SK-MEL-5 (cell line): ENCODE data around the gene DCAF6. TPM values are rescaled to one million over a fixed set of nuclear protein-coding genes. Genes with fewer than 3 reads are reported as not detected.

Experiments used
- DNase-seq: peaks from one replicate; pipeline ENCODE4 v3.0.0-alpha.2; 2016; ENCODE audit warnings: low read depth, low spot score
- in situ Hi-C: cut with HindIII; loops from 2 replicates; pipeline ENCODE4 v1.10.0; 2016; ENCODE audit warnings: low sequenced_read_pairs, high pct_unique_total_duplicates, low pct_unique_long_range_greater_than_20kb
- small RNA-seq, 2 experiments: library from RNA; depleted of rRNA; stranded (forward); fragments of <200 nt; gene quantifications; one replicate each; pipeline ENCODE3, GENCODE V24; 2014
- total RNA-seq: library from RNA; depleted of rRNA; stranded (reverse); fragments of >200 nt; shearing (Covaris generic); gene quantifications from 2 replicates; pipeline ENCODE4 v1.2.3, GENCODE V29; 2014; rRNA removed

Gene DCAF6
- total RNA-seq, 1 experiment from 2014 or later, result 29.6 TPM

- in situ Hi-C loops, result no loop called here
- DNase-seq, result no peak
Measured at GRCh38 chr1:168102487-168102886, 166.0 kb downstream of the DCAF6 start.

- no peak for DNase-seq
- in situ Hi-C loops, result no loop called here
Measured at GRCh38 chr1:168104535-168104934, 168.1 kb downstream of the DCAF6 start.

- no peak for DNase-seq
- in situ Hi-C loops, result no loop called here
Measured at GRCh38 chr1:168105846-168106245, 169.4 kb downstream of the DCAF6 start.

- in situ Hi-C loops, result no loop called here
- no peak for DNase-seq
Measured at GRCh38 chr1:168106274-168106673, 169.8 kb downstream of the DCAF6 start.

GRCh38 chr1:168110896-168111545, 174.5 kb downstream of the DCAF6 start:
- peak; percentile 28 for DNase-seq
- in situ Hi-C loops, result no loop called here

GRCh38 chr1:168112673-168113305, 176.3 kb downstream of the DCAF6 start:
- in situ Hi-C loops, result no loop called here
- DNase-seq, result peak; percentile 92

GRCh38 chr1:168114845-168115244, 178.4 kb downstream of the DCAF6 start:
- in situ Hi-C loops, result no loop called here
- no peak for DNase-seq

- DNase-seq, result no peak
- in situ Hi-C loops, result no loop called here
Measured at GRCh38 chr1:168116327-168116799, 179.9 kb downstream of the DCAF6 start.

GRCh38 chr1:168119750-168120149, 183.3 kb downstream of the DCAF6 start:
- in situ Hi-C loops, result no loop called here
- DNase-seq, result no peak

- in situ Hi-C loops, result no loop called here
- DNase-seq, result no peak
Measured at GRCh38 chr1:168121401-168122011, 185.0 kb downstream of the DCAF6 start.

- no peak for DNase-seq
- in situ Hi-C loops, result no loop called here
Measured at GRCh38 chr1:168125051-168125450, 188.6 kb downstream of the DCAF6 start.

Small RNA genes within 50 kb of the gene (small RNA-seq; reads per million reads assigned to genes)
- 0 reads per million in 2 experiments for gene MIR1255B2

Other genes with a start within 250 kb of the DCAF6 start
- gene MPZL1, start 214.7 kb upstream of the DCAF6 start, total RNA-seq, result 104 and 123 TPM in 2 replicates
- gene ADCY10, start 22.5 kb upstream of the DCAF6 start, total RNA-seq, result not detected in 2 replicates
- 42.4 and 44.6 TPM in 2 replicates for gene MPC2, start 389 bp downstream of the DCAF6 start, total RNA-seq
- gene GPR161, start 200.2 kb downstream of the DCAF6 start, total RNA-seq, result 38.2 and 41.8 TPM in 2 replicates
- gene TIPRL, start 242.3 kb downstream of the DCAF6 start, total RNA-seq, result 75.2 and 82.7 TPM in 2 replicates